Measurements from ENCODE around the gene NEK6.

NEK6 gene

DNA sequence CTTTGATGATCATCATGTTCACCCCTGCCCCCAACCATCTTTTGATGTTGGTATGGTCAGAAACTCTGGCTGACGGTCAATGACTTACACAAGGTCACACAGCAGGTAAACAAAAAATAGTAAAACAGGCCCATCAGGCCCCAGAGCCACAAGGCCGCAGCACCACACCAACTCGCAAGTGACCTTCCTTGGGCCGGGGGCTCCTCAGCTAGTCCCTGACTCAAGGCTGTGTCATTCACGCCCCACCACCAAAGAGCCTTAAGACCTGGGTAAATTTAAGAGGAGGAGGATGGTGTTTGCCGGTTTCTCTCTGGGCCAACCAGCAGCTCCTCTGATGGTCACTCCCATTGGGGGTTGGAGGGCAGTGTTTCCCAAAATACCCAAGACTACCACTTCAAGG is 101.7 kb downstream of the NEK6 start:
- DNase-seq, result no peak

- DNase-seq, result no peak
Measured at GRCh38 chr9:124359855-124360678, 102.3 kb downstream of the NEK6 start.

- no peak for DNase-seq
Measured at GRCh38 chr9:124361128-124361527, 103.4 kb downstream of the NEK6 start.

DNA sequence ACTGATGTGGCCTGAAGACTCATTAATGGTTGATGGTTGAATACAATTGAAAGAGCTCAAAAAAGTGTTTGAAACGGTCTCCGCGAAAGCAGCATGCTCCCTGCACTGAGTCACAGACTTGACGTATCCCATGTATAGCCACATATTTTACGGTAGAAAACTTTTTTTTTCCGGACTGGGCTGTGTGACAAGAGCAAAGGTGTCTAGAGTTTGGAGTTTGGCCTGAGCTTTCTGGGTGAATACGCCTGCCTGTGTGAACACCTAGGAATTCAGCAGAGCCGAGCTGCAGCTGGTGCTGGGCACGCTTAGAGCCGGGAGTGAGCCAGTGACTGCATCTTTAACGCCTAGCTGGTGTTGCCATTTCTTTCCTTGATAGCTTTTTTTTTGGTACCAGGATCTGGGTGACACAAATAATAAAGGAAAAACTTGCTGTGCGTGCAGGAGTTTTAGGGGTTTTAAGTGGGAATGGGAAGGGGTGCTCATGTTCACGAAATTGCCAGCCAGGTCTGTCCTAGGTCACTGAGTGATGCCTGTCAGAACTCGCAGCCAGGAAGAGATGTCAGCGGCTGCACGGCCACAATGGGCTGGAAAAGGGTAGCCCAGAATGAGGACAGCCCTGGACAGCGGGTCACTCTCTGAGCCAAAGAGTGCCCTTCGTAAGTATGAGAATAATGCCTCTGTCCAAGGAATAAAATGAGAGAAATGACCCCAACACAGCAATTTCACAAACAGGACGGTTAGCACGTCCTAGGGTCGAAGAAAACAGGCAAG is 105.8 kb downstream of the NEK6 start:
- no peak for DNase-seq

DNA sequence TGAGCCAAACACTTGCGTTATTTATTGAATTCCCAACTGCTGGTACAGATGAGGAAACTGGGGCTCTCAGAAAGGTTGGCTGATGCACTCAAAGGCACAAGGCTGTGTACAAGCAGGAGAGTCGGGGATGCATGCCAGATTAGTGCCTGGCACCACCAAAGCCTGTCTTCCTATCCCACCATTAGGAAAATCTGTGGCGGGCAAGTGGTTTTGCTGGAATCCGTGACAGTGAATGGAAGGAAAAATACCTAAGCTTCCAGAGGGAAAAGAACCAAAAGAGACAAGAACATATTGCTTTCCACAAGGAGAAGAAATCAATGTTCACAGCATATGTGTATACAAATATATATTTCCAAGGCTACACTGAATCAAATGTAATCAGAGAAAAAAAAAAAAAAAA is 106.4 kb downstream of the NEK6 start:
- no peak for DNase-seq

- DNase-seq, result no peak
Measured at GRCh38 chr9:124365036-124365435, 107.3 kb downstream of the NEK6 start.

GRCh38 chr9:124366476-124367220 is 108.9 kb downstream of the NEK6 start:
- DNase-seq, result no peak

GRCh38 chr9:124368692-124369091 is 110.9 kb downstream of the NEK6 start:
- no peak for DNase-seq

DNA sequence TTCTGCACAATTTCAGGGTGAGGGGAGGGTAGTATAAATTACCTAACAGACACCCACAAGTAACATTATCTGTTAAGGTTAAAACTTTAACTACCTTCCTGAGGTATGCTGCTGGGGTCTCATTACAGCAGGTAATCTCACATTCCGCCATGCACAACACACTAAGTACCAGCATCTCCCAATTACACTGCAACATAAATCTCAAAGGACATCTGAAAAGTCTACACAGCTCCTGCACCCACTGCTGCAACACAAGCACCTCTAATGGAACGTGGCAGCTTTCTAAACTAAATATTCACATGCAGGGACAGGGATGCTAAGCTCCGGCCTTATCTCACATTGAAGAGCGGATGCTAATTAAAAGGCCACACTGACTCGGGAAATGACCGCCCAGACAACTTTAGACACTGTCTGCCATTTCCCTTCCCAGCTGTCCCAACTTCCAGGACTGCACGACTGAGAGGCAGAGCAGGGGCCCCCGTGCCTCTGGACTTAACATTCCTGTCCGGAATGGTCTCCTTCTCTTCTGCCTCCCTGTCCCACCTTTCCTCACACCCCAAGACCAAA is 111.6 kb downstream of the NEK6 start:
- no peak for DNase-seq

DNA sequence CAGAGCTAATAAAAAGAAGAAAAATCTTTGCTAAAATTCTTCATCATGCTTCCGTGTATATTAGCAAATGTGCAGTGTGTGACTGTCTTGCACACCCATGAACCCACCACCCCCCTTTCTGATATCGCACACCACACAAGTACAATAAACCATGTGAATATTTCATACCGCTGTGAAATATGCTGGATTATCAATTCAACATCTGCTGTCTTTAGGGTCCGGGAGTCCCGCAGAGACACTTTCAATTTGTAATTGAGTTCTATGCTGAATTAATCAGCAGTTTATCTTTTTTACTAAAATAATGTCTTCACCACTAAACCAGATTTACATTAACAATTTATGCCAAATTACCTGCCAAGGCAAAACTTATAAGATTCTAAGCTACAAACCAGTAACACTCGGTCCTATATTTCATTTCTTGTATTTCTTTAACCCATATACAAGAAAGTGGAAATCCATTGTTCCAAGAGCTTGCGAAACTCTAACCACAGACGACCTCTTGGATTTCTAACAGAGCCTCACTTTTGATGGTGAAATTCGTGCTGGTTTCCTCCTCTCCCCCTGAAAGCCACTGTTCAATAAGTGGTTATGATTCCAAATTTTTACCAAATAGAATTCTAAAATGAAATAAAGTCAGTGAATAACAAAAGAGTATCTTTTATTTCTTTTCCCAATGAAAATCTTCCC is 113.3 kb downstream of the NEK6 start:
- peak; percentile 44 for DNase-seq

DNA sequence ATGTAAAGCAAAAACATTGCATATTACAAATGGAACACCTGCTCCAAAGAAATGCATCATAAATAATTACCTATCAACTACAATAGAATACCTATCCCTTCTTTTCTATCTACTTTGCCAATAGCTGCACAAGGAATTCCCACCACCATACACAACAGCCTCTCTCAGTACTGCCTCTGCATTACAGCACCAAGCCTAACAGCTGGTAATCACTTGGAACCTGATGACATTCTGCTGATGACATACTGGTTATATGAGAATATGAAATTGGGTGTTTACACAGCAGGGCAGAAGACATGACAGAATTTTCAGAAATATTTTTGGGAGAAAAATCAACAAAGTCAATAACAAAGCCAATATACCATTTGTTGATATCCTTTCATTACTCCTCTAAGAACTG is 114.3 kb downstream of the NEK6 start:
- DNase-seq, result no peak

- DNase-seq, result no peak
Measured at GRCh38 chr9:124373386-124373785, 115.6 kb downstream of the NEK6 start.

DNA sequence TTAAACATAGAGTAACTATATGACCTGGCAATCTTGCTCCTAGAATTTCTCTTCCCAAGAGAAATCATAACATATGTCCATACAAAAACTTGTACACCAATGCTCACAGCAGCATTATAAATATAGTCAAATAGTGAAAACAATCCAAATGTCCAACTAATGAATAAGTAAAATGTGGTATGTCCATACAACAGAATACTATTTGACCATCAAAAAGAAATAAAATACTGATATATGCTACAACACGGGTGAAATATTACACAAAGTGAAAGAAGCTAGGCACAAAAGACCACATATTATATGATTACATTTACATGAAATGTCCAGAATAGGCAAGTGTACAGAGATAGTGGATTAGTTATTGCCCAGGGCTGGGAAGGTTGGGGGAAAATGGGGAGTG is 116.1 kb downstream of the NEK6 start:
- DNase-seq, result no peak

DNA sequence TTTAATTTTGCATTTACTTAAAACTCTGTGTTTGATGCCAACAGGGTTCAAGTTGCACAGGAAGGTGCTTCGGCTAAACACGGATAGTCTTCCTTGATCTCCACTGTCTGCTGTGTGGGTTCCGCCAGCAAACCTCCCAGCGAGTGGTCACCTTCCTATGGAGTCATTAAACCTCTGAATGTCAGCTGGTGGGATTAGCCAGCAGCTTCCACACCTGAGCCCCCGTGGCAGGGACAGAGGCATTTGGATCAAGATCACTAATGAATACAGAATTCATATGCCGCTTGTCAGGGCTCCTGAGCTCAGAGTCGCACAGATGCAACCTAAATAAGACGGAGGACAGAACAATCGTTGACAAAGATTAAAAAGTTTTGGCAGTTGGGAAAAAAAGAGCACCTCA is 118.0 kb downstream of the NEK6 start:
- DNase-seq, result no peak

DNA sequence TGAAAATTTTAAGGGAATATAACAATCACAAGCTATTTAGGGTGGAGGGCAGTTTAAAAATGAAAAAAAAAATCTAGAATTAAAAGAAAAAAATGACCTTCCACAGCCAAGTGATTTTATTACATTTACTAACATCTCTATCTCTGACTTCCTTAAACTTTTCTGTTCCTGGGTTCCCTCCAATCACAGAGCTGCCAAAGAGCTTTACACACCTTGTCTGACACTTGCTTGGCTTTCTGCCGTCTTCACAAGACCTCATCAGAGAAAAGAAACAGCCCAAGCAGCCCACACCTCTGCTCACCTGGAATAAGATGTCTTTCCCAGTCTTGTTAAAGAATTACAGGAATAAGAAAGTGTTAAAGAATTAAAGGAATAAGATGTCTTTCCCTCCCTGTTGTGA is 118.6 kb downstream of the NEK6 start:
- DNase-seq, result no peak

GRCh38 chr9:124377551-124378406 is 120.0 kb downstream of the NEK6 start:
- no peak for DNase-seq

DNA sequence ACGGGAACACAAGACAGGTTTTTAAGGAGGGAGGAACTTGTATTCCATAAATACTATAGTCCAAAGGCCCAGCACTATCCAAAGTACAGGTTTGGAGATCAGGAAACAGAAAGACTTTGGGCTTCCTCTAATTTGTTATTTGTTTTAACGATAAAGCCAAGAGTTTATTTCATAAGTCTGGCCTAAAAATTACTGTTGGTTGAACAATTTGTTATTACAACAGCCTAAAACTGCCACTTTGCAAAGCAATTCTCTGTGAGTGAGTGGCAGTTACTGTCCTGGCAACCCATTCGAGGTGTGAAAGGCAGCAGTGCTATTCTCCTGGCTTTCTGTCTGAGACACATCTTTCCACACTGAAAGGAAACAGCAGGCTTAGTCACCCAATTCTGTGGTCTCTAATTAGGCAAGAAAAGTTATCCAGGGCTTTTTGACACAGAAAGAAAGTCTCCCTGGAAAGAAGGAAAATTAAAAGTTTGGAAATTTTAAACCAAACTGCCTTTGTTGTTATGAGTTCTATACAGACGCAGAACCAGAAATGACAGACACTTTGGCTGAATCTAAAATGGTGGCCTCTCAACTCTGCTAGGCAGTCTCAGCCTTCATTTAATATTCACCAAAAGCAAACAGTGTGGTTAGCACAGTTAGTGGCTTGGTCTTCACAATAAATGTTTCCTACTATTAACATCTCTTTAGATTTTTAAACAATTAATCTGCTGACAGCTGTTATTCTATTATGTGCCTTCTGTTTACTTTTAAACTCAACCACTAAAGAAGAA is 123.6 kb downstream of the NEK6 start:
- peak; percentile 64 for DNase-seq

GRCh38 chr9:124384210-124384609 is 126.5 kb downstream of the NEK6 start:
- DNase-seq, result no peak

DNA sequence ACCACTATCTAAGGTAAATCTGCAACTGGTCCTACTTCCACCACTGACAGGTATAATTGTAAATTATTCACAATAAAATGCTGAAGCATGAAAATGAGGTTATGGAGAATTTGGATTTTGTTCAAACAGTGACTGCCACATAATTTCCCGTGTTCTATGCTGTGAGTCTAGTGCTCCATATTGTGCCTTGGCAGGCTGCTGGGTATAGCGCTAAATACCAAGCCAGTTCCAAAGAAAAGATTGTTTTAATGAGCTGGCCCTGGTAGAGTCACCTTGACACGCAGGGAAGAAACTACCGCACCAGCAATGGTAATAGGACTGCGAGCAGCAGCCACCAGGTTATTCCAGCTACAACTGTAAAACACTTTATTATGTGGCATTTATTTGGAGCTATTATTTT is 127.1 kb downstream of the NEK6 start:
- no peak for DNase-seq

- no peak for DNase-seq
Measured at GRCh38 chr9:124385623-124386022, 127.9 kb downstream of the NEK6 start.

GRCh38 chr9:124386201-124386600 is 128.5 kb downstream of the NEK6 start:
- no peak for DNase-seq

Data from GF-D8 (cell line).